Cerebellar cortex (tissue), 1 donor: ENCODE results near the gene LMBR1.
A peak's percentile ranks its signal among the peaks of the same experiment; 100 is the strongest.
"Not testable (repeated sequence)": the region's sequence is repeated elsewhere in the genome, so short reads cannot be mapped to it uniquely, and the experiment has no call there.

Experiments used
- DNase-seq: peaks from one replicate; pipeline ENCODE4 v3.0.0-alpha.2; 2015; ENCODE audit warnings: low spot score

LMBR1 gene

DNA sequence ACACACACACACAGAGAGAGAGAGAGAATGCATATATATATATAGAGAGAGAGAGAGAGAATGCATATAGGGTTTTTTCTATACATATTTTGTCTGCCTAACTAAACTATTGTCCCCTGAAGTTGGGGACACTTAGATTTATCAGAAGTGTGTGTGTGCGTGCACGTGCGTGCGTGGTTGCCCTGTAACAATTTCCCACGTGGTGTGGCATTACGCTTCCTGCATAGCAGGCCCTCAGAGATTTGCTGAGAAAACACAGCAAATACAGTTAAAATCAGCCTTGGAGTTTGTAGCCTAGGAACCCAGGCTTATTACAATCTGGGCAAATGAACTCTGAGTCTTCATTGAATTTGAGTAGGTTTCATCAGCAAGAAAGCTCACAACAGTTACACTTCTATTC lies 237.7 kb downstream of the LMBR1 start:
- no peak for DNase-seq

DNA sequence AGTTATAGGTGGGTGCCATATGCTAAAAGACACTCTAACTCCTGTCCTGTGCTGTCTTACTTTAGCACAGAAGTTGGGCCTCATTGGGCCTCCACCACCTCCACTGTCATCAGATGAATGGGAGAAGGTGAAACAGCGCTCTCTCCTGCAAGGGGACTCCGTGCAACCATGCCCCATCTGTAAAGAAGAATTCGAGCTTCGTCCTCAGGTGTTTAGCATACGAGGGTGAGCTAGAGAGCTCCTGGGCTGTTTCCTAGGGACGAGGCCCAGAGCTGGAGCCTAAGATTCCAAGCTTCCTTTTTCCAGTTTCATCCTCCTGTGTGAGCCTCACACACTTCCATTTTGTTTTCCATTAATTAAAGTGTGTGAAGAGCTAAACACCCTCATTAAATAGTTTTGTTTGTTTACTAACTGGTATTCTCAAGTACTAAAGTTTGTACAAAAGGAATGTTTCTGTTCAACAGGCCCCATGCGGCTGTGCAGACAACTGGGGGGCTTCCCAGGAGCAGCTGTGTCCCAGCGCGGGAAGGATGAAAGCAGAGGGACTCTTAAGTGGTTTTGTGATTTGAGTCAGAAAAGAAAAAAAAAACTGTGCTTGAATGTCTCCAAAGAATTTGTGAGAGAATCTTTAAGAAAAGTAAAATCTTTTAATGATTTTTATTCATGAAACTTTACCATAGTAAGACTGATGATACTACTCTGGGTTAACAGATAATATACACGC lies 238.3 kb downstream of the LMBR1 start:
- no peak for DNase-seq

GRCh38 chr7:156652886-156653568 lies 240.0 kb downstream of the LMBR1 start:
- DNase-seq, result no peak

GRCh38 chr7:156651474-156651873 lies 241.5 kb downstream of the LMBR1 start:
- no peak for DNase-seq

GRCh38 chr7:156650042-156650441 lies 242.9 kb downstream of the LMBR1 start:
- DNase-seq, result no peak

DNA sequence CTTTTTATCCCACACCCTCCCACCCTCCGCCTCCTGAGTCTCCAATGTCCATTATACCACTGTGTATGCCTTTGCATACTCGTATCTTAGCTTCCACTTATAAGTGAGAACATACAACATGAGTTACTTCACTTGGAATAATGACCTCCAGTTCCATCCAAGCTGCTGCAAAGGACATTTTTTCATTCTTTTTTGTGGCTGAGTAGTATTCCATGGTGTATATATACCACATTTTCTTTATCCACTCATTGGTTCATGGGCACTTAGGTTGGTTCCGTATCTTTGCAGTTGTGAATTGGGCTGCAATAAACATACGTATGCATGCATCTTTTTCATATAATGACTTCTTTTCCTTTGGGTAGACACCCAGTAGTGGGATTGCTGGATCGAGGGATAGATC lies 245.7 kb downstream of the LMBR1 start:
- not testable (repeated sequence) for DNase-seq

- DNase-seq, result no peak
Observed at GRCh38 chr7:156642306-156643045, 250.5 kb downstream of the LMBR1 start.

- peak; percentile 40 for DNase-seq
Observed at GRCh38 chr7:156640949-156641485, 252.0 kb downstream of the LMBR1 start.

DNA sequence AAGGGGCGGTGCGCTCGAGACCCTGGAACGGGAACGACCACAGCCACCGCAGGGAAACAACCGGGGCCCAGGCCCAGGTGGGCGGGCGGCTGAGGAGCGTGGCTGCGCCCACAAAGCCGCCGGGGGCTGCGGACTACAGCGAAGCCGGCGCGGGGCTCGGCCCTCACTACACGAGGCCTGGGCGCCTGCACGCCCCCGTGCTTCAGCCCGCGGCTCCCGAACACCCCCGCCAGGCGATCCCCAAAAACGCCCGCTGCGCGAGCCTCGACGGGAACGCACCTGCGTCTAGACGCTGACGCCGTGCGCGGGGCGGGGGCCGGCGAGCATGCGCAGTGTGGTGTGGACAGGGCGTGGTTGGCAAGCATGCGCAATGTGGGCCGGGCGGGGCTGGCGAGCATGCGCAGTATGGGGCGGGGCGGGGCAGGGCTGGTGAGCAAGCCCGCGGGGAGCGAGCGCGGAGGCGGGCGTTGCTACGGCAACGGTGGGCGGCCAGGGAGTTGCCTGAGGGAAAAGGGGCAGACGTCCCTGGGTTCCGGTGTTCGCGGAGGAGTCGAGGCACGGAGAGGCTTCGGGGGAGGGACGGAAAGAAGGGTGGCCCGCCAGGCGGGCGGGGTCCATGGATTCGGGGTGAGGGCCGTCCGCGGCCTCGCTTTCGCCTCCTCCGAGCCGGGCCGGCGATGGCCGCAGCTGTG lies 252.6 kb downstream of the LMBR1 start, which contains the start of gene RNF32:
RNF32 (plus strand) TSS at position 518 of the 692 bp plus-strand sequence. CDS start 3,104 bp downstream, outside the sequence.
- DNase-seq, result peak; percentile 82

- DNase-seq, result peak; percentile 5
Observed at GRCh38 chr7:156639426-156640256, 253.3 kb downstream of the LMBR1 start.

- no peak for DNase-seq
Observed at GRCh38 chr7:156638443-156639077, 254.4 kb downstream of the LMBR1 start.

- DNase-seq, result not testable (repeated sequence)
Observed at GRCh38 chr7:156637093-156637492, 255.9 kb downstream of the LMBR1 start.

DNA sequence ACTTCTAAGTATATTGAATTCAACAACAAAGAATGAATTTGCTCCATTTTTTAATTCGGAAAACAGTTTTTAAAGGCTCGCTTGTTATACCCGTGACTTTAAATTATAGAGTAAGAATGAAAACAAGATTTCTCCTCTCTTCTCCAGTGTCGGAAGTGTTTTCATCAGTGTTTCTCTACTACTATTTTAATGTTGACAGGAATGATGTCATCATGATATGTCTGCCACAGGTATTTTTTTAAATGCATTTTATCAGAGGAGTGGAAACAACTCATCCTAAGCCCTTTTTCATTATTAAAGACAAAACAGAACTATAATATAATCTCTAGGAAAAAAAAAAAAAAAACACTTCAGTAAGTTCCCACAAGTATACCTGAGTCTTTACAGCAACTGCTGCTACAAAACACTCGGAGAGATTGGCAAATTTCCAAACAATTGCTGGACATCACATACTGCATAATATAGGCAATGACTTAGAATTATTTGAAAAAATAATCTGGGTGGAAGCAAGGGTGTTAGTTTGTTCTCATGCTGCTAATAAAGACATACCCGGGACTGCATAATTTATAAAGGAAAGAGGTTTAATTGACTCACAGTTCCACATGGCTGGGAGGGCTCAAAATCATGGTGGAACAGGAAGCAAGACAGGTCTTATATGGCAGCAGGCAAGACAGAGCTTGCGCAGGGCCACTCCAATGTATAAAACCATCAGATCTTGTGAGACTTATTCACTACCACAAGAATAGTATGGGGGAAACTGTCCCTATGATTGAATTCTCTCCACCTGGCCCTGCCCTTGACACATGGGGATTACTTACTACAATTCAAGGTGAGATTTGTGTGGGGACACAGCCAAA lies 257.2 kb downstream of the LMBR1 start:
- no peak for DNase-seq

DNA sequence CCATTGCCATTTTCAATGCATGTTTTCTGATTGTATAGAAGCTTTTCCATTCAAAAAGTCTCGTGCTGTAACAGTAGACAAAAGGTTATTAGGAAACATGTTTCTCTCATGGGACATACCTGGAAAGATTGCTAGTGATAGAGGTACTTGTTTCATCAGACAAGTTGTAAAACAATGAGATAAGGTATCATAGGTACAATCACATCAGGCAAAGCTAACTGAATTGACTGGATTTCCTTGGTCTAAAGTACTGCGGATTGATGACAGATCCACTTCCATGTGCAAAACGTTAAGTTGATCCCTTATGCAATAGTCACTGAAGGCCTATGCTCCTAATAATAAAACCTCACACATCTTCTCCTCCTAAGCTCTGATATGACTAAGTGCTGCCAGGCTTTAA lies 258.9 kb downstream of the LMBR1 start:
- DNase-seq, result no peak

DNA sequence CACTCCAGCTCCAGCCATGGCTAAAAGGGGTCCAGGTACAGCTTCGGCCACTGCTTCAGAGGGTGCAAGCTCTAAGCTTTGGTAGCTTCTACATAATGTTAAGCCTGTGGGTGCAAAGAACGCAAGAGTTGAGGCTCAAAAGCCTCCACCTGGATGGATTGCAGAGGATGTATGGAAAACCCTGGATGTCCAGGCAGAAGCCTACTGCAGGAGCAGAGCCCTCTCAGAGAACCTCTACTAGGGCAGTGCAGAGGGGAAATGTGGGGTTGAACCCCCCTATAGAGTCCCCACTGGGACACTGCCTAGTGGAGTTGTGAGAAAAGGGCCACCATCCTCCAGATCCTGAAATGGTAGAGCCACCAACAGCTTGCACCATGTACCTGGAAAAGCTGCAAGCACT lies 263.1 kb downstream of the LMBR1 start:
- DNase-seq, result no peak

GRCh38 chr7:156628562-156628961 lies 264.4 kb downstream of the LMBR1 start:
- DNase-seq, result no peak
